SH-SY5Y (cell line): ENCODE measurements around the gene TRAF3.

Source experiments
- GATA2 ChIP-seq: IDR thresholded peaks from 2 replicates; pipeline ENCODE4 v1.6.1; 2011; ENCODE audit warnings: mild to moderate bottlenecking, low read depth, low read length
- GATA3 ChIP-seq: IDR thresholded peaks from 2 replicates; pipeline ENCODE4 v1.6.1; 2011; ENCODE audit warnings: low read depth, mild to moderate bottlenecking, low read length, moderate library complexity

DNA sequence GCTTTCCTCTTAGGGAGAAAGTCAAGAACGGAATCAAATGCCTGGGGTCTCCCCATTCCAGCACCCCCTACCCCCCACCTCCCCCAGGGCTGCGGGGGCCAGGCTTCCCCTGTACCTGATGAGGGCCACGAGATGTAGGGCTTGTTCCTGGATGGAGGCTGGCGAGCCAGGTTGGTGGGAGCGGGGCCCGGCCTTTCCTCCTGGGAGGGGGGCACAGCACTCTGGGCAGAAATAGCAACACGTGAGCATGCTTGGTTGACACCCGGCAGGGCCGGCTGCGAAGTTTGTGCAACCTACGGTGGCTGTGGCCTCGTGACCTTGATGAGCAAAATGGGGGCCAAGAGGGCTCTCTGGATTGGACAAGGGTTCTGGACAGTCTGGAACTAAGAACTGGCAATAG, 160.9 kb downstream of the TRAF3 start:
- TF ChIP-seq GATA2: no peak
- no peak for TF ChIP-seq GATA3
